Stimulated activated CD4-positive, alpha-beta T cell treated with anti-CD3 and anti-CD28 coated beads, TNF-alpha, amount 100 ng/mL, for 1 hour (primary cell): Measurements from ENCODE around the gene NOMO2.
"Not testable (repeated sequence)": the region's sequence is repeated elsewhere in the genome, so short reads cannot be mapped to it uniquely, and the experiment has no call there.

ENCODE experiments used
- DNase-seq, 3 donors: peaks; one replicate each; pipeline ENCODE4 v3.0.0-alpha.2; 2020; ENCODE audit warnings: low read depth in 3 of 3, low spot score in 1 of 3

The NOMO2 gene, protein sequence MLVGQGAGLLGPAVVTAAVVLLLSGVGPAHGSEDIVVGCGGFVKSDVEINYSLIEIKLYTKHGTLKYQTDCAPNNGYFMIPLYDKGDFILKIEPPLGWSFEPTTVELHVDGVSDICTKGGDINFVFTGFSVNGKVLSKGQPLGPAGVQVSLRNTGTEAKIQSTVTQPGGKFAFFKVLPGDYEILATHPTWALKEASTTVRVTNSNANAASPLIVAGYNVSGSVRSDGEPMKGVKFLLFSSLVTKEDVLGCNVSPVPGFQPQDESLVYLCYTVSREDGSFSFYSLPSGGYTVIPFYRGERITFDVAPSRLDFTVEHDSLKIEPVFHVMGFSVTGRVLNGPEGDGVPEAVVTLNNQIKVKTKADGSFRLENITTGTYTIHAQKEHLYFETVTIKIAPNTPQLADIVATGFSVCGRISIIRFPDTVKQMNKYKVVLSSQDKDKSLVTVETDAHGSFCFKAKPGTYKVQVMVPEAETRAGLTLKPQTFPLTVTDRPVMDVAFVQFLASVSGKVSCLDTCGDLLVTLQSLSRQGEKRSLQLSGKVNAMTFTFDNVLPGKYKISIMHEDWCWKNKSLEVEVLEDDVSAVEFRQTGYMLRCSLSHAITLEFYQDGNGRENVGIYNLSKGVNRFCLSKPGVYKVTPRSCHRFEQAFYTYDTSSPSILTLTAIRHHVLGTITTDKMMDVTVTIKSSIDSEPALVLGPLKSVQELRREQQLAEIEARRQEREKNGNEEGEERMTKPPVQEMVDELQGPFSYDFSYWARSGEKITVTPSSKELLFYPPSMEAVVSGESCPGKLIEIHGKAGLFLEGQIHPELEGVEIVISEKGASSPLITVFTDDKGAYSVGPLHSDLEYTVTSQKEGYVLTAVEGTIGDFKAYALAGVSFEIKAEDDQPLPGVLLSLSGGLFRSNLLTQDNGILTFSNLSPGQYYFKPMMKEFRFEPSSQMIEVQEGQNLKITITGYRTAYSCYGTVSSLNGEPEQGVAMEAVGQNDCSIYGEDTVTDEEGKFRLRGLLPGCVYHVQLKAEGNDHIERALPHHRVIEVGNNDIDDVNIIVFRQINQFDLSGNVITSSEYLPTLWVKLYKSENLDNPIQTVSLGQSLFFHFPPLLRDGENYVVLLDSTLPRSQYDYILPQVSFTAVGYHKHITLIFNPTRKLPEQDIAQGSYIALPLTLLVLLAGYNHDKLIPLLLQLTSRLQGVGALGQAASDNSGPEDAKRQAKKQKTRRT

DNA sequence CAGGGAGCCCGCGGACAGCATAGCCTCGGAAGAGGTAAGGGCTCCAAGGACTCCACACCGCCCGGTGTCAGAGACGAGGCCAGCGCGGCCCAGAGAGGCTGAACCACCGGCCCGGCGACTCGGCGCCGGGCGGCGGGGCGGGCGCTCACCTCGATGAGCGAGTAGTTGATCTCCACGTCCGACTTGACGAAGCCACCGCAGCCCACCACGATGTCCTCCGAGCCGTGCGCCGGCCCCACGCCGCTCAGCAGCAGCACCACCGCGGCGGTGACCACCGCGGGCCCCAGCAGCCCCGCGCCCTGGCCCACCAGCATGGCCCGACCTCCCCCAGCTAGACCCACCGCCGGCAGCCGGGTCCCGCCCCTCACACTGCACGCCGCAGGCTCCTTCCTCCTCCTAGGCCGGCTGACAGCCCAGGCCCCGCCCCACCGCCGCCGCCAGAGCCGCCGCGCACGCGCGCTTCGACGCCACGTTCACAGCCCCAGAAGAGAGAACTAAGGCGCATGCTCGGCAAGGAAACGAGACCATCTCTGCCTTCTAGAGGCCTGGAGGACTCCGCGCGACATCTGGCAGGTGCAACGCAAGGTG lies at the start of gene NOMO2:
Gene NOMO2, minus strand, starts transcription at position 371 of the 588 bp plus-strand sequence. Its CDS starts 57 bp downstream, at position 314.
- peak; percentile 76 to 90 (median 84) for DNase-seq

DNA sequence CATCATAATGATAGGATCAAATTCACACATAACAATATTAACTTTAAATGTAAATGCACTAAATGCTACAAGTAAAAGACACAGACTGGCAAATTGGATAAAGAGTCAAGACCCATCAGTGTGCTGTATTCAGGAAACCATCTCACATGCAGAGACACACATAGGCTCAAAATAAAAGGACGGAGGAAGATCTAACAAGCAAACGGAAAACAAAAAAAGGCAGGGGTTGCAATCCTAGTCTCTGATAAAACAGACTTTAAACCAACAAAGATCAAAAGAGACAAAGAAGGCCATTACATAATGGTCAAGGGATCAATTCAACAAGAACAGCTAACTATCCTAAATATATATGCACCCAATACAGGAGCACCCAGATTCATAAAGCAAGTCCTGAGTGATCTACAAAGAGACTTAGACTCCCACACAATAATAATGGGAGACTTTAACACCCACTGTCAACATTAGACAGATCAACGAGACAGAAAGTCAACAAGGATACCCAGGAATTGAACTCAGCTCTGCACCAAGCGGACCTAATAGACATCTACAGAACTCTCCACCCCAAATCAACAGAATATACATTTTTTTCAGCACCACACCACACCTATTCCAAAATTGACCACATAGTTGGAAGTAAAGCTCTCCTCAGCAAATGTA lies 48.4 kb upstream of the NOMO2 start:
- DNase-seq = not testable (repeated sequence)

DNA sequence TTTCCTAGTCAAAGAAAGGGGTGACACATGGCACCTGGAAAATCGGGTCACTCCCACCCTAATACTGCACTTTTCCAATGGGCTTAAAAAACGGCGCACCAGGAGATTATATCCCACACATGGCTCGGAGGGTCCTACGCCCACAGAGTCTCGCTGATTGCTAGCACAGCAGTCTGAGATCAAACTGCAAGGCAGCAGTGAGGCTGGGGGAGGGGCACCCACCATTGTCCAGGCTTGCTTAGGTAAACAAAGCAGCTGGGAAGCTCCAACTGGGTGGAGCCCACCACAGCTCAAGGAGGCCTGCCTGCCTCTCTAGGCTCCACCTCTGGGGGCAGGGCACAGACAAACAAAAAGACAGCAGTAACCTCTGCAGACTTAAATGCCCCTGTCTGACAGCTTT lies 46.4 kb upstream of the NOMO2 start:
- DNase-seq = not testable (repeated sequence)

DNA sequence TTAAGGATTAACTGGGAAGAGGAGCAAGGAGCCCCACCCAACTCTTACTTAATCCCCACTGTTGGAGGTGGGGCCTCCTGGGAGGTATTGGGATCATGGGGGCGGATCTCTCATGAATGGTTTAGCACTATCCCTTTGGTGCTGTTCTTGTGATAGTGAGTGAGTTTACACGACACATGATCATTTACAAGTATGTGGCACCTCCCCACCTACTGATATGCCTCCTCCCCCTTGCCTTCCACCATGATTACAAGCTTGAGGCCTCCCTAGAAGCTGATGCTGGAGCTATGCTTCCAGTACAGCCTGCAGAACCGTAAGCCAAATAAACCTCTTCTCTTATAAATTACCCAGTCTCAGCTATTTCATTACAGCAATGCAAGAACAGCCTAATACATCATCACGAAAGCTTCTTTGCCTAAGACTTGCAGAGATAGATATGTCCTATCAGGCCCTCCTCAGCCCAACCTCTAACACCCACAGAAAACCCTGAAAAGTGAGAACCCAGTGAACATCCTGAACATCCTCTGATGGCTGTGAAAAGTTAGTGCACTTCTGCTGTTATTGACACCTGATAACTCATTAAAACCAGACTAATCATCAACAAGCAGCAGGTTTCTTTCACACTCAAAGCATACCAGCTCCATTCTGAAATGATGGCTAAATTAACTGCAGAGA lies 41.8 kb upstream of the NOMO2 start:
- DNase-seq = not testable (repeated sequence)

DNA sequence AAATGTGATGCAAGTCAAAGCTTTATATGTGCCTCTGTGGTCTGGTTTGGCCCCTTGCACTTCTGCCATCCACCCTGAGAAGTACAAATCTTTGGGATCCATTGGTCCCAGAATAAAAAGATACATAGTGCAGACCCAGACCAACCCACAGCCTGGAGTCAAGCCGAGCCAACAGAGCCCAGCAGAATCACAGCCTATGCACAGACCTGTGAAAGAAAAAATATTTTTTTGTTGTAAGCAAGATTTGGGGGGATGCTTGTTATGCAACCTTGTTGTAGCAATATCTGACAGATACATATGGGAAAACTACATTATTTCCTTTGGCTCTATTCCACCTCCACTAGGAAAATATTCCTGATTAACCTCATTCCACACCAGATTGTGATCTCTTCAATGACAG lies 36.7 kb upstream of the NOMO2 start:
- not testable (repeated sequence) for DNase-seq

DNA sequence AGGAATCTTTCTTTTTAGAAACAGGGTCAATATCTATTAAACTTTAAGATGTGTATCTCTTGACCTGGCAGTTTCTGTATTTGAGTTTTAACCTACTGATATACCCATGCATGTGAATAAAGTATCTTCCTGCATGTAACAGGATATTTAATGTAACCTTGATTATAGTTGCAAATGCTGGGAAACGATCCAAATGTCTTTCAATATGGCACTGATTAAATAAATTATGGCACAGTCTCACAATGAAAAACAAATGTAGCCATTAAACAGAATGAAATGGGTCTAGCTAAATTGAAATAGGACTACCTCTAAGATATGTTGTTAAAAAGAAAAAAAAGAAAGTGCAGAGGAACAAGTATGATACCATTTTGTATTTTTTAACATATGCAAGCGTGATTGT lies 35.8 kb upstream of the NOMO2 start:
- not testable (repeated sequence) for DNase-seq

DNA sequence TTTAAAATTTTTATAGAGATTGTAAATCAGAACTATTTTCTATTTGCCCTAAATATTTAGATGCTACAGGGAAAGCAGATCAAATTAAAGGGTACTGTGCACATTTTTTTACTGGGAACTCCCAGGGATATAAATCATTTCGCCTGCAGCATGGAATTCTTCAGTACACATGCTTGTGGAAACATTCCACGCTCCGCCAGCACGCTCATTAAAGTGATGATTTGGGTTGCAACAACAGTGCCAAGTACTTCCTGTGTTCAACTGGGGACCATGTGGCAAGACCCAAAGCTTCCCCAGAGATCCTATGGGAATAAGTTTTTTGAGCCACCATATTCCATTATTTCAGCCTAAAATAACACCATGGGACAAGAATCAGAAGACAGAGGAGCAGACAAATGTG lies 35.4 kb upstream of the NOMO2 start:
- not testable (repeated sequence) for DNase-seq

DNA sequence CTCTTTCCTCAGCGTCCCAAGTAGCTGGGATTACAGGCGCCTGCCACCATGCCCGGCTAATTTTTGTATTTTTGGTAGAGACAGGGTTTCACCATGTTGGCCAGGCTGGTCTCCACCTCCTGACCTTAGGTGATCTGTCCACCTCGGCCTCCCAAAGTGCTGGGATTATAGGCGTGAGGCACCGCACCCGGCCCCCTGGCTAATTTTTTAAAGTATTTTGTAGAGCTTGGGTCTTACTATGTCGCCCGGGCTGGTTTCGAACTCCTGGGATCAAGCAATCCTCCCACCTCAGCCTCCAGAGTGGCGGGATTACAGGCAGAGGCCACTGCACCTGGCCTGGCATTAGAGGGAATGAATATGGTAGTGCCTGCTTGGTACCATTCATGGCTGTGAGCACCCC lies 33.9 kb upstream of the NOMO2 start:
- not testable (repeated sequence) for DNase-seq

DNA sequence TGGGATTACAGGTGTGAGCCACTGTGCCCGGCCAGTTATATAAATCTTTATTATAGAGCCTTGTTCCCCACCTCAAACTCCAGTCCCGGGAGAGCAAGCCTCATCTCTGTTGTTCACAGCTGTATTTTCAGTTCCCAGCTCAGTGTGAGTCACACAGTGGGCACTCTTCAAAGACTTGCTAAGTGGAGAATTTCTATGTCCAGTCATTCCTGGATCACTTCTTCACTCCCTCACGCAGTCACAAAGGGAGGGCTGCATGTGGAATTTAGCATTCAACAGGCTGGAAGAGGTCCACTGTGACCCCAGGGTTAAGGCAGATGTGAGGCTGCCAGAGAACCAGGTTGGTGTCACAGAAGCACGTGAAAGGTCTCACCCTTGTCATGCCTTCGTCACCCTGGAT lies 33.0 kb upstream of the NOMO2 start:
- not testable (repeated sequence) for DNase-seq

DNA sequence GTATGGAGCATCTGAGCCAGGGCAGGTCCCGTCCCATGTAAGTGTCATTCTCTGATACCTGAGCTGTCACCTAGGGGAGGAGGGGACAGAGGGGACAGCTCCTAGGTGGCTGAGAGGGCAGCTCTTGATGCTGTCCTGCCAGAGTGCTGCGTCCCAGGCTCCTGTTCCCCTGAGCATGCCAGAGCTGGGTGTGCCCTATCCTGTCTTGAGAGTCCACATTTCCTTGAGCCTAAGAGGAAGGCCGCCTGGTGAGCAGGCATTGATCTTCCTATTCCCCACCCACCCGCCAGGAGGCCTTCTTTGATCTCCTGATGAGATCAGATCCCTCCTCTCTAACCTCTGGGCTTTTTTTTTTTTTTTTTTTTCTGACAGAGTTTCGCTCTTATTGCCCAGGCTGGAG lies 32.0 kb upstream of the NOMO2 start:
- DNase-seq = not testable (repeated sequence)

DNA sequence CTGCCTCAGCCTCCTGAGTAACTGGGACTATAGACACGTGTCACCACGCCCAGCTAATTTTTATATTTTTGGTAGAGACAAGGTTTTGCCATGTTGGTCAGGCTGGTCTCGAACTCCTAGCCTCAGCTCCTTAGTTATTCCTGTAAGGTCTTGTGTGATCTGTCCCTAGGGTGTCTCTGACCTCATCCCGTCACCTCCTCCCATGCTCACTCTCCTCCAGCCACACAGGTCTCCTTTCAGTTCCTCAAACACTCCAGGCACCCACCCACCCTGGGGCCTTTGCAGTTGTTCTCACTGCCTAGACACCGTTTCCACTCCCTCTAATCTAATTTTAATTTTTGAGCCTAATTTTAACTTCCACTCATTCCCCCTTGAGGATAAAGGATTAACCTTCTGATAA lies 31.1 kb upstream of the NOMO2 start:
- DNase-seq = not testable (repeated sequence)

DNA sequence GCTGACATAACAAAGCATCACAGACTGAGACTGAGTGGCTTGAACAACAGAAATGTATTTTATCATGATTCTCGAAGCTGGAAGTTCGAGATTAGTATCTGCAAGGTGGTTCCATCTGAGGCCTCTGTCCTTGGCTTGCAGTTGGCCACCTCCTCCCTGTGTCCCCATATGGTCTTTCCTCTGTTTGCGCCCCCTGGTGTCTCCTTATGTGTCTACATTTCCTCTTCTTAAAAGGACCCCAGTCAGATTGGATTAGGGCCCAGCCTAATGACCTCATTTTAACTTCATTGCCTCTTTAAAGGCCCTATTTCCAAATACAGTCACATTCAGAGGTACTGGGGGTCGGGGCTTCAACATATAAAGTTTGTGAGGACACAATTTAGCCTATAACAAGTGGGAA lies 30.0 kb upstream of the NOMO2 start:
- not testable (repeated sequence) for DNase-seq

DNA sequence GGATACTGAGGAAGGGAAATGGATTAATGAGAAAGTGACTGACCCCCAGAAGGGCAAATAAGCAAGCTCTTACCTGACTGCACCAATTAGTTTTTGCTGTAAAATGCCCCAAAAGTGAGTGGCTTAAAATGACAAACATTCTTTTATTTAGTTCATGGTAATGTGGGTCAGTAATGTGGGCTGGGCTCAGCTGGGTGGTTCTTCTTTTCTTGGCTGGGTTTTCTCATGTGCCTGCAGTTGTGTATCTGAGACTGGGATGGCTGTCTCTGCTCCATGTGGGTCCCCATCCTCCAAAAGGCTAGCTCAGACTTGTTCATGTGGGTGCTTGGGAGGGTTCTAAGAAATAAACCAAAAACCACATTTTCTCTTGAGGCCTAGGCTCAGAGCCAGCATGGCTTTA lies 29.5 kb upstream of the NOMO2 start:
- DNase-seq = not testable (repeated sequence)

DNA sequence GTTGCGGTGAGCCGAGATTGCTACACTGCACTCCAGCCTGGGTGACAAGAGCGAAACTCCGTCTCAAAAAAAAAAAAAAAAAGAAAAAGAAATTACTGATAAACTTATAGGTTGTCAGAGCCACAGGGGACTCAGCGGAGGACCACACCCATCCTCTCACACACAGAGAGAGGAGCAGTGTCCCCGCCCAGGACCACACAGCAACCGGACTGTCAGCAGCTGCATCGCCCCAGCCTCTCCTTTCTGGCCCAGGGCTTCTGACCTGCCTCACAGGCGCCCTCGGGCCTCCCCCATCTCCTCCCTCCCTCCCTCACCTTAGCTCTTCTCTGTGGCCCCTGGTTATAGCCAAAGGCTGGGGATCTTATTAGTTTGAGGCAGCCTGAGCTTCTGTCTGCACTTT lies 27.9 kb upstream of the NOMO2 start:
- DNase-seq = not testable (repeated sequence)

DNA sequence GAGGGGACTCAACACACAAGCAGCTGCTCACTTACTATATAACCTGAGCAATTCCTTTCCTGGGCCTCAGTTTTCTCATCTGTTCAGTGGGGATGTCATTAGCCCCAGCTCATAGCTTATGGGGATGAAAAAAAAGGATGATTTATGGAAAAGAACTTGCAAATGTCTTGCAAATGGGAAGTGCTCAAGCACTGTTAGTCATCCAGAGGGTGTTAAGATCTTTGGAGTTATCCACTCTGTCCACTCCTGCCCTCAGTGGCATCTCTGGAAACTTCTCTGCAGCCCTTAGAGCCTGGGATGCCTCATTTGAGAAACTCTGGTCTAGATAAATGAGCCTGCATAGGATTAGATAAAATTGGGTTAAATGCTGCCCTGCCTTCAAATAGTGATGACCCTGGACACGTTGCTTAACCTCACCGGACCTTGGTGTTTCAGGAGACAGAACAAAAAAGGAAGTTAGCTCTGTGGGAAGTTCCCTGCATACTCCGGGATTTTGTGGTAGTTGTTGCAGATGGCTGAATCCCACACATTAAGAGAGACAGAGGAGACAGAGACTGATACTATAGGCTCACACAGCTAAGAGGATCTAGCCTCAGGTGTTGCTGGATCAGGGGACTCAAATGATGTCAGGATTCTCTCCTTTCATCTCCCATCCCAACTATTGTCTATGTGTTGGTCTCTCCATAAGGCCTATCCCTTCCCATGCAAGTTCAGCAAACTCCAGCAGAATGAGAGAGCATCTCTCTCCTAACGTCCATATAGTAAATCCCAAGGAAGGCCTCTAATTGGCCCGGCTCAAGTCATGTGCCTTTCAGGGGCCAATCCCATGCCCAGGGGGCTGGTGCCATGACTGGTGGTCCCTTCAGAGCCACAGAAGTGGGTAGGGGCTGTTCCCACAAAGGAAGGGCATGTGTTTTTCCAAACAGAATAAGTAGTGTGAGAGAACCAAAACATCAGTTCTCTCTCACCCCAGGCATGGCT lies 25.0 kb upstream of the NOMO2 start:
- DNase-seq = not testable (repeated sequence)

DNA sequence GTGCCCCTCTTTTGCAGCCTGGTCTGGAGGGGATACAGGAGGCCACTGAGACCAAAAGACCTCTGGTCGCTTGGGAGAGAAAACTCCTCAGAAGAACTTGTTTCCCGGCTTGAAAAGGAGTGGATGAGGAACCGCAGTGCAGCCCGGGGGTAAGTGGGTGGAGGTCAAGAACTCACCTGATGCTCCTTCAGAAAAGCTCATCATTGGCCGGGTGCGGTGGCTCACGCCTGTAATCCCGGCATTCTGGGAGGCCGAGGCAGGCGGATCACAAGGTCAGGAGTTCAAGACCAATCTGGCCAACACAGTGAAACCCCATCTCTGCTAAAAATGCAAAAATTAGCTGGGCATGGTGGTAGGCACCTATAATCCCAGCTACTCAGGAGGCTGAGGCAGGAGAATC lies 23.9 kb upstream of the NOMO2 start:
- DNase-seq = not testable (repeated sequence)

DNA sequence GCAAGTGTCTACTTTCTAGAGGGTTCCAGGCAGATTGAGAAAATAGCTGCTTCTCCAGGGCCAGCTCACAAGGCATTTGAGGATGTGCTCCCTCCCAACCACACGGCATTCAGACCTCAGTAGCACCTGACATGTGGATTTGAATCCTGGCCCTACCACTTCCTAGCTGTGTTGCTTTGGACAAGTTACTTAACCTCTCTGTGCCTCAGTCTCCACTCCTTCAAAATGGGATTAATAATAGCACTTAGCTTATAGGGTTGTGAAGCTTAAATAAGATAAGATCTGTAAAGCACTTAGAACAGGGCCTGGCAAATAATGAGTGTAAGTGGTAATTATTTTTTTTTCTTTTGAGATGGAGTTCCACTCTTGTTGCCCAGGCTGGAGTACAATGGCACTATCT lies 21.0 kb upstream of the NOMO2 start:
- no peak for DNase-seq

DNA sequence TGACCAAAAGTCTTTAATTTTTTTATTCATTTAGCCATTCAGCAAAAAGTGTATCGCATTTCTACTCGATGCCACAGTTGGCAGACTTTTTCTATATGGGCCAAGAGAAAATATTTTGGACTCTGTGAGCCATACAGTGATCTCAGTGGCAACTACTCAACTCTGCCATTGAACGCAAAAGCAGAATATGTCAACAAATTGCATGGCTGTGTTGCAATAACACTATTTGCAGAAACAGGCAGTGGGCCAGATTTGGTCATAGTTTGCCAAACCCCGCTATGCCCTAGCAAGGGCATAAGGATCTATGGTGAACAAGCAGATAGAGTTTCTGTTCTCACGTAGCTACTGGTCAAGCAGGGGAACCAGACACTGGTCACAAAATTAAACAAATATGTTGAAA lies 18.5 kb upstream of the NOMO2 start:
- not testable (repeated sequence) for DNase-seq

DNA sequence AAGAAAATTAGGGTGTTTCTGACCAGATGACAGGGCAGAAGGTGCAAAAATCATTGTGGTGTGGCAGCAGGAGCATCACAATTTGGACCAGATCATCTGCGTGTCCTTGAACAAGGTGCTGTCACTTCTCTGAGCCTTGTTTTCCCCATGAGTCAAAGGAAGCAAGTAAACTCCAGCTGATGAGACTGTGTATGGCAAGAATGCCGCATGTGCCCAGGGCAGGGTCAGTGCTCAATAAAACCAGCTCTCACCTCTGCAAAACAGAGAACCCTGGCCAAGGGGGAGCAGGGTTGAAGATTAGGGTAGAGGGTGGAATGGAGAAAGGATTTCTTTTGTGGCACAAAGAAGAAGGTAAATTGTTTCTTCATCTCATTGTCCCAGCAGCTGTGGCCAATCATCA lies 17.4 kb upstream of the NOMO2 start:
- DNase-seq = not testable (repeated sequence)
